OCI-LY7 (cell line): ENCODE results near the gene BUD23. TPM values are rescaled to one million over a fixed set of nuclear protein-coding genes. Genes with fewer than 3 reads are reported as not detected.

ENCODE experiments used
- BruUV-seq: library from RNA; stranded (reverse); fragments of 400-500 nt; replicated peaks from 2 replicates; lab custom pipeline; 2021; lab: Mats Ljungman, UMichigan
- CTCF ChIA-PET: fragments of 300-600 bp; sonication (Branson Sonifier 250); formaldehyde crosslinking; loops from one replicate; lab custom pipeline; 2022; ENCODE audit warnings: antibody characterized with exemption; ENCODE audit not compliant: unreplicated experiment; lab: Charles Lee
- POLR2A ChIA-PET: fragments of 300-600 bp; sonication (Branson Sonifier 250); formaldehyde crosslinking; loops from one replicate; lab custom pipeline; 2022; ENCODE audit warnings: antibody characterized with exemption; lab: Charles Lee
- DNase-seq: peaks from one replicate; pipeline ENCODE4 v3.0.0-alpha.2; 2015; ENCODE audit warnings: low spot score
- H2AFZ ChIP-seq: fragments of 200-600 bp; sonication (generic), shearing (Covaris generic); 2 replicates; pipeline ENCODE4 v1.6.1; 2014; ENCODE audit warnings: mild to moderate bottlenecking, antibody characterized with exemption, low read length, moderate library complexity
- H3K27ac ChIP-seq: fragments of 200-600 bp; sonication (generic); 2 replicates; pipeline ENCODE4 v1.5.1; 2014; ENCODE audit warnings: mixed run types, low read depth, mild to moderate bottlenecking, moderate library complexity, low read length, inconsistent platforms; ENCODE audit not compliant: poor library complexity, severe bottlenecking
- H3K36me3 ChIP-seq: fragments of 200-600 bp; sonication (generic); 2 replicates; pipeline ENCODE4 v1.6.1; 2014; ENCODE audit warnings: mild to moderate bottlenecking, antibody characterized with exemption, low read length, moderate library complexity, mixed read lengths; ENCODE audit not compliant: insufficient read depth
- H3K4me1 ChIP-seq: fragments of 200-600 bp; sonication (generic); 2 replicates; pipeline ENCODE4 v1.5.1; 2014; ENCODE audit warnings: mild to moderate bottlenecking, low read length; ENCODE audit not compliant: insufficient read depth, poor library complexity, severe bottlenecking
- H3K4me2 ChIP-seq: fragments of 200-600 bp; sonication (generic); 2 replicates; pipeline ENCODE4 v1.6.1; 2014; ENCODE audit warnings: mild to moderate bottlenecking, low read length
- H3K4me3 ChIP-seq: fragments of 200-600 bp; sonication (generic); 2 replicates; pipeline ENCODE4 v1.5.1; 2014; ENCODE audit warnings: mild to moderate bottlenecking, low read depth, low read length; ENCODE audit not compliant: poor library complexity, severe bottlenecking
- H3K79me2 ChIP-seq: fragments of 200-600 bp; sonication (generic); 2 replicates; pipeline ENCODE4 v1.6.1; 2016; ENCODE audit warnings: low read depth, mild to moderate bottlenecking, low read length, moderate library complexity, mixed read lengths; ENCODE audit not compliant: insufficient read depth
- H3K9me2 ChIP-seq: fragments of 200-600 bp; sonication (generic); 2 replicates; pipeline ENCODE4 v1.6.1; 2016; ENCODE audit warnings: mild to moderate bottlenecking, low read length, mixed read lengths; ENCODE audit not compliant: insufficient read depth
- H3K9me3 ChIP-seq: fragments of 200-600 bp; sonication (generic); 2 replicates; pipeline ENCODE4 v1.6.1; 2014; ENCODE audit warnings: mild to moderate bottlenecking, mixed run types, low read length, mixed read lengths
- H4K20me1 ChIP-seq: fragments of 200-600 bp; sonication (generic); 2 replicates; pipeline ENCODE4 v1.6.1; 2014; ENCODE audit warnings: mild to moderate bottlenecking, antibody characterized with exemption, low read length, moderate library complexity, mixed read lengths; ENCODE audit not compliant: insufficient read depth
- CTCF ChIP-seq: fragments of 200-600 bp; sonication (generic); conservative IDR thresholded peaks from 2 replicates; pipeline ENCODE4 v1.5.1; 2014; ENCODE audit warnings: mild to moderate bottlenecking, antibody characterized with exemption, low read length, moderate library complexity, mixed read lengths
- EZH2phosphoT487 ChIP-seq: fragments of 200-600 bp; sonication (generic); IDR thresholded peaks from 2 replicates; pipeline ENCODE4 v1.6.1; 2018; ENCODE audit warnings: low read depth, borderline replicate concordance, mild to moderate bottlenecking, mixed run types, antibody characterized with exemption, low read length, moderate library complexity, mixed read lengths
- intact Hi-C: fragments of 100-400 bp; cut with micrococcal nuclease; formaldehyde crosslinking; loops from one replicate; pipeline ENCODE4 v1.10.0; 2022; ENCODE audit not compliant: unreplicated experiment
- total RNA-seq, 2 experiments: library from RNA; depleted of rRNA in 1 of 2; stranded (reverse); fragments of >200 nt in 1 of 2; shearing (Covaris generic) in 1 of 2; gene quantifications; 2 replicates each; pipeline ENCODE4 v1.2.3, GENCODE V29; 2014 to 2022

Gene BUD23
- total RNA-seq, 2 experiments from 2014 or later = 58.1 to 91.1 TPM

- Histone ChIP-seq H2AFZ (no peak overlapping the region), H3K27ac (no peak overlapping the region), H3K79me2 (no peaks in the 10 kb centered on the region), H3K9me3 (no peaks in the 10 kb centered on the region), H3K4me2 (peak overlapping the region; percentile 97), H3K4me3 (peak overlapping the region; percentile 80), H4K20me1 (no peaks in the 10 kb centered on the region), H3K4me1 (peaks cover 11% of the 10 kb centered on the region), H3K36me3 (no peaks in the 10 kb centered on the region), H3K9me2 (no peaks in the 10 kb centered on the region)
- DNase-seq = no peak
- CTCF ChIA-PET = no interaction called here
- BruUV-seq = no TSS peak
- intact Hi-C loops = loop anchor here (5.0 kb wide), 1 partner anchor 63 kb away; no protein-coding TSS in a partner anchor
- TF ChIP-seq EZH2phosphoT487 = no peak
- TF ChIP-seq CTCF = no peak
- POLR2A ChIA-PET = interaction anchor here (0.6 kb wide), 1 partner anchor 58 kb away, joined by 3 read pairs; no protein-coding TSS in a partner anchor
Measured at GRCh38 chr7:73669288-73669701, 14.1 kb upstream of the BUD23 start.

GRCh38 chr7:73669858-73670385 lies 13.5 kb upstream of the BUD23 start:
- intact Hi-C loops = loop anchor here (5.0 kb wide), 1 partner anchor 62 kb away; no protein-coding TSS in a partner anchor
- H3K4me3 ChIP-seq = no peak overlapping the region
- no peak overlapping the region for H3K27ac ChIP-seq
- H4K20me1 ChIP-seq = no peaks in the 10 kb centered on the region
- no peaks in the 10 kb centered on the region for H3K9me2 ChIP-seq
- no peaks in the 10 kb centered on the region for H3K36me3 ChIP-seq
- no peak overlapping the region for H3K4me2 ChIP-seq
- ChIA-PET POLR2A (no interaction called here), CTCF (no interaction called here)
- no TSS peak for BruUV-seq
- no peak for TF ChIP-seq EZH2phosphoT487
- TF ChIP-seq CTCF = no peak
- H3K4me1 ChIP-seq = peaks cover 11% of the 10 kb centered on the region
- DNase-seq = no peak
- no peaks in the 10 kb centered on the region for H3K9me3 ChIP-seq
- no peaks in the 10 kb centered on the region for H3K79me2 ChIP-seq
- H2AFZ ChIP-seq = no peak overlapping the region

- Histone ChIP-seq H3K36me3 (no peaks in the 10 kb centered on the region), H3K79me2 (no peaks in the 10 kb centered on the region), H3K4me1 (peaks cover 11% of the 10 kb centered on the region), H3K4me2 (no peak overlapping the region), H3K9me2 (no peaks in the 10 kb centered on the region), H3K4me3 (no peak overlapping the region), H3K27ac (no peak overlapping the region), H4K20me1 (no peaks in the 10 kb centered on the region), H3K9me3 (no peaks in the 10 kb centered on the region), H2AFZ (no peak overlapping the region)
- intact Hi-C loops = no loop called here
- POLR2A ChIA-PET = no interaction called here
- no peak for TF ChIP-seq EZH2phosphoT487
- TF ChIP-seq CTCF = no peak
- no TSS peak for BruUV-seq
- CTCF ChIA-PET = no interaction called here
- no peak for DNase-seq
Measured at GRCh38 chr7:73671322-73671661, 12.1 kb upstream of the BUD23 start.
